ENCODE results near the gene SPRY4. TPM values are rescaled to one million over a fixed set of nuclear protein-coding genes. Genes with fewer than 3 reads are reported as not detected.

Gene SPRY4
- total RNA-seq, 1 donor from 2014 or later: 23.4 TPM

DNA sequence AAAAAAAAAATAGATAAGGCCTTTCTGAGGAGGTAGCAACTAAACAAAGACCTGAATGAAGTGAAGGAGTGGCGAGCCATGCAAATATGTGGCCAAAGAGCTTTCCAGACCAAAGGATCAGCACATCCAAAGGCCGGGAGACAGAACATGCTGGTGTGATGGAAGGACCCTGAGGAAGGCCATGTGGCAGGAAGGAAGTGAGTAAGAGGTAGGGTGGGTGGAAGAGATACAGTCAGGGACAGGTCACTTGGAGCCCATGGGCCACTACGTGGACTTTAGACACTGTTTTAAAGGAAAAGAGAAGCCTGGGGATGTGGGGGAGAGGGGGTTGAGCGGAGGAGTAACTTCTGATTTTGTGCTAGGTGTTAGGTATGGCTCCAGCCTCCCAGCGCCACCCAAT lies 31.3 kb downstream of the SPRY4 start:
- Mint-ChIP-seq H3K4me1 (ENCODE audit: low read depth, unreplicated experiment) (peaks cover 32% of the 10 kb centered on the region), H3K27me3 (ENCODE audit: low read depth, unreplicated experiment) (no peaks in the 10 kb centered on the region), H3K9me3 (ENCODE audit: unreplicated experiment) (peaks cover 4% of the 10 kb centered on the region), H3K27ac (ENCODE audit: unreplicated experiment) (peak overlapping the region; percentile 7), H3K4me3 (ENCODE audit: unreplicated experiment) (no peak overlapping the region), H3K36me3 (ENCODE audit: low read depth, unreplicated experiment) (peaks cover 6% of the 10 kb centered on the region)
- peak overlapping the region; percentile 10 for H3K4me2 ChIP-seq (ENCODE audit: low read length)
- H3K36me3 ChIP-seq (ENCODE audit: insufficient read depth, low read length): no peaks in the 10 kb centered on the region
- no peak overlapping the region for H2AFZ ChIP-seq (ENCODE audit: low read depth, low read length)
- no peak overlapping the region for H3K9ac ChIP-seq (ENCODE audit: low read length)
- no peaks in the 10 kb centered on the region for H3K9me3 ChIP-seq (ENCODE audit: insufficient read depth, low read depth, low read length)
- TF ChIP-seq EZH2 (IDR thresholded peaks at IDR 0.05; ENCODE audit: insufficient read depth, low read length) (no peak), CTCF (IDR thresholded peaks at IDR 0.05; ENCODE audit: insufficient read depth, low read depth, low read length) (no peak)
- H3K27me3 ChIP-seq (ENCODE audit: insufficient read depth, low read length): no peaks in the 10 kb centered on the region
- no peaks in the 10 kb centered on the region for H4K20me1 ChIP-seq (ENCODE audit: insufficient read depth, low read length)
- no peak overlapping the region for H3K4me3 ChIP-seq (ENCODE audit: insufficient read depth, low read depth, low read length)
- FAIRE-seq (no peak), DNase-seq (ENCODE audit: low read depth) (peak; percentile 16)
- H3K79me2 ChIP-seq (ENCODE audit: insufficient read depth, low read length): peaks cover 8% of the 10 kb centered on the region
- H3K27ac ChIP-seq (ENCODE audit: low read depth, low read length): peak overlapping the region; percentile 17
- peaks cover 48% of the 10 kb centered on the region for H3K4me1 ChIP-seq (ENCODE audit: insufficient read depth, low read length)

GRCh38 chr5:142292808-142293207 lies 32.0 kb downstream of the SPRY4 start:
- Histone ChIP-seq H3K79me2 (ENCODE audit: insufficient read depth, low read length) (peaks cover 8% of the 10 kb centered on the region), H3K9ac (ENCODE audit: low read length) (no peak overlapping the region), H3K36me3 (ENCODE audit: insufficient read depth, low read length) (no peaks in the 10 kb centered on the region), H3K4me1 (ENCODE audit: insufficient read depth, low read length) (peaks cover 48% of the 10 kb centered on the region), H4K20me1 (ENCODE audit: insufficient read depth, low read length) (no peaks in the 10 kb centered on the region), H3K4me2 (ENCODE audit: low read length) (no peak overlapping the region), H3K27ac (ENCODE audit: low read depth, low read length) (no peak overlapping the region), H3K4me3 (ENCODE audit: insufficient read depth, low read depth, low read length) (no peak overlapping the region), H3K27me3 (ENCODE audit: insufficient read depth, low read length) (no peaks in the 10 kb centered on the region), H2AFZ (ENCODE audit: low read depth, low read length) (no peak overlapping the region), H3K9me3 (ENCODE audit: insufficient read depth, low read depth, low read length) (no peaks in the 10 kb centered on the region)
- H3K9me3 Mint-ChIP-seq (ENCODE audit: unreplicated experiment): peaks cover 4% of the 10 kb centered on the region
- H3K27ac Mint-ChIP-seq (ENCODE audit: unreplicated experiment): no peak overlapping the region
- H3K36me3 Mint-ChIP-seq (ENCODE audit: low read depth, unreplicated experiment): peaks cover 7% of the 10 kb centered on the region
- peaks cover 35% of the 10 kb centered on the region for H3K4me1 Mint-ChIP-seq (ENCODE audit: low read depth, unreplicated experiment)
- H3K27me3 Mint-ChIP-seq (ENCODE audit: low read depth, unreplicated experiment): no peaks in the 10 kb centered on the region
- no peak for FAIRE-seq
- no peak overlapping the region for H3K4me3 Mint-ChIP-seq (ENCODE audit: unreplicated experiment)
- DNase-seq (ENCODE audit: low read depth): no peak
- TF ChIP-seq CTCF (IDR thresholded peaks at IDR 0.05; ENCODE audit: insufficient read depth, low read depth, low read length) (no peak), EZH2 (IDR thresholded peaks at IDR 0.05; ENCODE audit: insufficient read depth, low read length) (no peak)

GRCh38 chr5:142292249-142292648 lies 32.6 kb downstream of the SPRY4 start:
- H3K27ac ChIP-seq (ENCODE audit: low read depth, low read length): no peak overlapping the region
- Mint-ChIP-seq H3K36me3 (ENCODE audit: low read depth, unreplicated experiment) (peaks cover 7% of the 10 kb centered on the region), H3K27me3 (ENCODE audit: low read depth, unreplicated experiment) (no peaks in the 10 kb centered on the region), H3K9me3 (ENCODE audit: unreplicated experiment) (peaks cover 4% of the 10 kb centered on the region), H3K4me3 (ENCODE audit: unreplicated experiment) (no peak overlapping the region), H3K4me1 (ENCODE audit: low read depth, unreplicated experiment) (peaks cover 34% of the 10 kb centered on the region), H3K27ac (ENCODE audit: unreplicated experiment) (no peak overlapping the region)
- no peaks in the 10 kb centered on the region for H4K20me1 ChIP-seq (ENCODE audit: insufficient read depth, low read length)
- no peak overlapping the region for H3K4me3 ChIP-seq (ENCODE audit: insufficient read depth, low read depth, low read length)
- H3K79me2 ChIP-seq (ENCODE audit: insufficient read depth, low read length): peaks cover 8% of the 10 kb centered on the region
- peaks cover 43% of the 10 kb centered on the region for H3K4me1 ChIP-seq (ENCODE audit: insufficient read depth, low read length)
- H3K9ac ChIP-seq (ENCODE audit: low read length): no peak overlapping the region
- H3K27me3 ChIP-seq (ENCODE audit: insufficient read depth, low read length): no peaks in the 10 kb centered on the region
- no peak overlapping the region for H3K4me2 ChIP-seq (ENCODE audit: low read length)
- H3K9me3 ChIP-seq (ENCODE audit: insufficient read depth, low read depth, low read length): no peaks in the 10 kb centered on the region
- FAIRE-seq: no peak
- H3K36me3 ChIP-seq (ENCODE audit: insufficient read depth, low read length): no peaks in the 10 kb centered on the region
- no peak for DNase-seq (ENCODE audit: low read depth)
- no peak for TF ChIP-seq EZH2 (IDR thresholded peaks at IDR 0.05; ENCODE audit: insufficient read depth, low read length)
- TF ChIP-seq CTCF (IDR thresholded peaks at IDR 0.05; ENCODE audit: insufficient read depth, low read depth, low read length): no peak
- H2AFZ ChIP-seq (ENCODE audit: low read depth, low read length): no peak overlapping the region

Data from astrocyte (in vitro differentiated cells and primary cell).